Neuronal stem cell (in vitro differentiated cells): ENCODE results near the gene SPTLC3.
A peak's percentile ranks its signal among the peaks of the same experiment; 100 is the strongest.

ENCODE experiments used
- DNase-seq: peaks from one replicate; pipeline ENCODE4 v3.0.0-alpha.2; 2013; ENCODE audit warnings: low spot score
- H2AFZ ChIP-seq: one replicate; pipeline ENCODE4 v1.6.1; 2013; ENCODE audit warnings: mild to moderate bottlenecking, low read length, inconsistent platforms
- H2AK5ac ChIP-seq: 2 replicates; pipeline ENCODE4 v1.6.1; 2013; ENCODE audit warnings: low read depth, mild to moderate bottlenecking, inconsistent platforms, low read length, moderate library complexity, mixed read lengths
- H2BK120ac ChIP-seq: 2 replicates; pipeline ENCODE4 v1.6.1; 2013; ENCODE audit warnings: low read depth, mild to moderate bottlenecking, inconsistent platforms, low read length, moderate library complexity, mixed read lengths
- H2BK12ac ChIP-seq: one replicate; pipeline ENCODE4 v1.6.1; 2013; ENCODE audit warnings: low read length, inconsistent platforms
- H2BK15ac ChIP-seq: 2 replicates; pipeline ENCODE4 v1.6.1; 2013; ENCODE audit warnings: mild to moderate bottlenecking, low read length, inconsistent platforms, mixed read lengths
- H2BK5ac ChIP-seq: one replicate; pipeline ENCODE4 v1.6.1; 2013; ENCODE audit warnings: inconsistent platforms, mild to moderate bottlenecking, low read length, moderate library complexity
- H3K14ac ChIP-seq: one replicate; pipeline ENCODE4 v1.6.1; 2013; ENCODE audit warnings: low read length, inconsistent platforms
- H3K18ac ChIP-seq: 2 replicates; pipeline ENCODE4 v1.6.1; 2013; ENCODE audit warnings: low read length, inconsistent platforms
- H3K23ac ChIP-seq: 2 replicates; pipeline ENCODE4 v1.6.1; 2013; ENCODE audit warnings: low read depth, mild to moderate bottlenecking, mixed read lengths, low read length, inconsistent platforms; ENCODE audit not compliant: poor library complexity
- H3K27ac ChIP-seq: replicated peaks from 3 replicates; pipeline ENCODE4 v1.5.1; 2013; ENCODE audit warnings: low read length, inconsistent platforms
- H3K27me3 ChIP-seq, 3 experiments: 2 replicates each; pipeline ENCODE4 v1.6.1; 2013; ENCODE audit warnings: low read length in 3 of 3, mild to moderate bottlenecking in 2 of 3, inconsistent platforms in 1 of 3, low read depth in 1 of 3, mixed read lengths in 1 of 3, moderate library complexity in 1 of 3; ENCODE audit not compliant: control insufficient read depth in 3 of 3, insufficient read depth in 3 of 3
- H3K36me3 ChIP-seq, 2 donors: replicated peaks in 1 of 2; 2 replicates each; pipeline ENCODE4 v1.6.1; 2013; ENCODE audit warnings: low read length in 2 of 2; ENCODE audit not compliant: control insufficient read depth in 2 of 2, insufficient read depth in 2 of 2
- H3K4ac ChIP-seq: 2 replicates; pipeline ENCODE4 v1.6.1; 2013; ENCODE audit warnings: inconsistent platforms, mild to moderate bottlenecking, low read length, moderate library complexity
- H3K4me1 ChIP-seq, 2 donors: 1 replicate in 1 of 2; 2 replicates in 1 of 2; pipeline ENCODE4 v1.6.1; 2013; ENCODE audit warnings: low read length in 2 of 2, low read depth in 1 of 2; ENCODE audit not compliant: control insufficient read depth in 2 of 2, insufficient read depth in 1 of 2
- H3K4me2 ChIP-seq: one replicate; pipeline ENCODE4 v1.6.1; 2013; ENCODE audit warnings: mild to moderate bottlenecking, low read length, inconsistent platforms; ENCODE audit not compliant: insufficient read depth, poor library complexity, severe bottlenecking
- H3K4me3 ChIP-seq, 2 donors: 2 replicates each; pipeline ENCODE4 v1.5.1; 2013; ENCODE audit warnings: low read length in 2 of 2, mild to moderate bottlenecking in 2 of 2, inconsistent platforms in 1 of 2, moderate library complexity in 1 of 2
- H3K79me1 ChIP-seq: one replicate; pipeline ENCODE4 v1.6.1; 2013; ENCODE audit warnings: low read depth, mild to moderate bottlenecking, inconsistent platforms, low read length, moderate library complexity
- H3K9ac ChIP-seq: one replicate; pipeline ENCODE4 v1.6.1; 2013; ENCODE audit warnings: mild to moderate bottlenecking, low read depth, low read length, inconsistent platforms; ENCODE audit not compliant: poor library complexity
- H3K9me3 ChIP-seq, 2 donors: replicated peaks in 1 of 2; 2 replicates each; pipeline versions ENCODE3 to v1.6.1; 2013; ENCODE audit warnings: low read length in 2 of 2, mild to moderate bottlenecking in 2 of 2, inconsistent platforms in 1 of 2, low read depth in 1 of 2, mixed read lengths in 1 of 2, moderate library complexity in 1 of 2; ENCODE audit not compliant: control insufficient read depth in 2 of 2, insufficient read depth in 1 of 2
- H4K8ac ChIP-seq: one replicate; pipeline ENCODE4 v1.6.1; 2013; ENCODE audit warnings: low read depth, mild to moderate bottlenecking, inconsistent platforms, low read length, moderate library complexity
- H4K91ac ChIP-seq: one replicate; pipeline ENCODE4 v1.6.1; 2013; ENCODE audit warnings: low read length, low read depth, mild to moderate bottlenecking, inconsistent platforms; ENCODE audit not compliant: poor library complexity
- WGBS, 2 donors: extraction: QIAGEN DNeasy Blood & Tissue Kit; methylation state at CpG; one replicate each; pipeline ENCODE4 v1.1.7; 2013; ENCODE audit warnings: missing lambda C conversion rate in 2 of 2, mixed read lengths in 1 of 2; ENCODE audit not compliant: insufficient read length in 2 of 2, insufficient replicate concordance in 1 of 2; ENCODE audit errors: extremely low coverage in 2 of 2; 5-methylcytosine and 5-hydroxymethylcytosine counted together

SPTLC3 gene

DNA sequence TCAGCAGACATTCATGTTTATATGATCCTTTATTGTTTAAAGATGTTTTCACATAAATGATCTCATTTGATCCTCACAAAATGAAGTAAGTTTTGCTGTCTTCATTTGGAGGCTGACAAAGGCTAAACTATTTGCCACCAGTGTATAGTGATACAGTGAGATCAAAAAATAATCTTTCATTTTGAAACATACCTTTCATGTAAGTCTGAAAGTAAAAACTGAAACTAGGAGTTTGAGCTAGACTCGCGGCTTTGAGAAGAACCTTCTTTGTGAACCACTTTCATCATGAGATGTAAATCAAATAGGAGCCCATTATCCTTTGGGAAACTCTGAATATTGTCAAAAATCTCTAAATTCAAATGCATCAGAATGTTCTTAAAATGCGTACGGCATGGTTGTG, 40.3 kb upstream of the SPTLC3 start:
- Histone ChIP-seq H3K4me1 (peaks cover 9 to 10% of the 10 kb centered on the region in 2 donors), H3K36me3 (no peaks in the 10 kb centered on the region), H3K4ac (no peak overlapping the region), H2BK5ac (no peak overlapping the region), H2BK15ac (no peak overlapping the region), H2BK12ac (no peak overlapping the region), H3K27ac (no peak overlapping the region), H3K14ac (no peak overlapping the region), H2AK5ac (no peak overlapping the region), H2AFZ (no peak overlapping the region), H3K4me3 (no peak overlapping the region), H3K9ac (no peak overlapping the region), H4K91ac (no peak overlapping the region), H3K18ac (no peak overlapping the region), H2BK120ac (no peak overlapping the region), H4K8ac (no peak overlapping the region), H3K4me2 (no peak overlapping the region), H3K27me3 (no peaks in the 10 kb centered on the region), H3K79me1 (no peaks in the 10 kb centered on the region), H3K23ac (no peak overlapping the region), H3K9me3 (peaks cover 0 to 10% of the 10 kb centered on the region in 2 donors)
- DNase-seq, result no peak
- no CpG with 5 or more reads among the region's 4 CpGs for WGBS, 2 donors

DNA sequence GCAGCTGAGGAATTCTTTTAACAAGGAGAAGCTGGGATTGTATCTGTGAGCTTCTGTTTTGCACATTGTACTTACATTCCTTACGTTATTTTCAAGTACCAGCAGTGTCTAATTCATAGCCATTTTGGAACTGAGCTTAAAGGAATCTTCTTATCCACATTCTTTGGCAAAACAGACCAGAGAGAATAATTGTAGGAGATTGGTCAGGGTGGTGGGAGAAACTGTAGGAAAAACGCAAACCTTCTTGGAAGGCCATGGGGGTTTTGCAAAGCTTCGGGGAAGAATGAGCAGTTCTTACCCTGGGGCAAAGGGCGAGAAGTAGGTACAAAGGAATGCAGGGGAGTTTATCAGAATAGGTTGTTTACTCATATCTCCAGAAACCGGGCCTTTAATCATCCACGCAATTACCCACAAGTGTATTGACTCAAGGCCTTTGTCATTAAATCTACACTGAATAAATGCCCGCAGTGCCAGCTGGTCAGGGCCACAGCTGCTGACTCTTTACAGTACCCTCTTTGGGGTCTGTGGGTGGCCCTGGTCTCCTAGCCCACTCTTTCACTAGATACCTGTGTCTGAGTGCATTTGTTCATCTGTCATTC, 39.6 kb upstream of the SPTLC3 start:
- Histone ChIP-seq H2BK5ac (no peak overlapping the region), H3K4me2 (no peak overlapping the region), H3K18ac (no peak overlapping the region), H2BK12ac (no peak overlapping the region), H3K79me1 (no peaks in the 10 kb centered on the region), H2BK120ac (no peak overlapping the region), H3K36me3 (no peaks in the 10 kb centered on the region), H3K27me3 (no peaks in the 10 kb centered on the region), H3K23ac (no peak overlapping the region), H4K91ac (no peak overlapping the region), H3K27ac (no peak overlapping the region), H3K9ac (no peak overlapping the region), H3K9me3 (peaks cover 0 to 10% of the 10 kb centered on the region in 2 donors), H2BK15ac (no peak overlapping the region), H4K8ac (no peak overlapping the region), H3K4ac (no peak overlapping the region), H2AFZ (no peak overlapping the region), H3K4me1 (peaks cover 9 to 10% of the 10 kb centered on the region in 2 donors), H2AK5ac (no peak overlapping the region), H3K14ac (no peak overlapping the region), H3K4me3 (no peak overlapping the region)
- DNase-seq, result no peak
- no CpG with 5 or more reads among the region's 7 CpGs for WGBS, 2 donors

DNA sequence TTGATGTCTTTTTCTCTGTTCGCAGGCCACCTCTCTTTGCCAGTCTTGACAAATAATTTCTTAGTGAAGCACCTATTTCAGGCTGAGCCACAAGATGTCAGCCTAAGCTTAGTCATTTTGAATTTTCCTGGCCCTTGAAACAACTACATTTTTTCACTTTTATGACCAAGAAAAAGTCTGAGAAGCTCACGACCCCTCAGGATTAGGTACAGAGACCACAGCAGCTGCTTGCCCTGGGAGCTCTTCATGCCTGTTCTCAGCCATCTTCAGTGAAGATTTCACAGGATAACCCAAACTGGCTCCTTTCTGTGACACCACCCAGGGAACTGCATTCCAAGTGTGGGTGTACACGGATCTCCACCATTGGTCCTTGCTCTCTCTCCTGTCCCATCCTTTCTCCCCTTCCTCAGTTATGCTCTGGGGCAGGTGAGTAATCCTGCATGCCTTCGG, 38.4 kb upstream of the SPTLC3 start:
- no peak overlapping the region for H2AK5ac ChIP-seq
- no peak overlapping the region for H4K91ac ChIP-seq

DNA sequence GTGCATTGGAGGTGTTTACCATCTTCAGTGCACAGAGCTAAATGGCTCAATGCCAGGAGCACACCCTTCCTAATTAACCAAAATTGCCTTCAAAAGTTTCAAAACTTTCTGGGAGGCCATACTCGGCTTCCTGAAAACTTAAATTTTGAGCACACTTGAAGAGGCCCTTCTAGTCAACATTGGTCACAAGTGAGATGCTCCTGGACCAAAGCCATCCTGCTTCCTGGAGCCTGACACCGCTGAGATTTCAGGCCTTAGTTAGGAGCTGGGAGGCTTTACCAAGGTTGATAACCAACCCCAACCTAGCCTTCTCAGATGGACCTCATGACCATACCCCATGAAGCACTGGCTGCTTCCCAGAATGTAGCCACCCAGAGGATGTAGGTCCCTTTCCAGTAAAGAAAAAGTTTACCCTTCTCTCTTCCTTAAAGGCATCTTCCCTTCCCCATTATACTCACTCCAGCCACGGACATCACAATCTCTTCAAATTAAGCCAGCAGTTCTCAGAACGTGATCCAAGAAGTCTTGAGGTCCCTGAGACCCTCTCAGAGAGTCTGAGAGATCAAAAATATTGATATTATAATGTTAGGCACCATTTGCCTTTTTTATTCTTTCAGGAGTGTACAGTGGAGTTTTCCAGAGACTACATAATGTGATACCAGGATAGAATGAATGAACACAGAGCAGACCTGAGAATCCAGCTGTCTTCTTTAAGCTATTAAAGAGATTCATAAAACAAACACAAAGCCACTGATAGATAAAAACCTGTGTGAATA, 32.8 kb upstream of the SPTLC3 start:
- no peak overlapping the region for H4K8ac ChIP-seq
- no peak overlapping the region for H2BK12ac ChIP-seq
- H2BK15ac ChIP-seq, result no peak overlapping the region
- H3K4ac ChIP-seq, result no peak overlapping the region
- no peak overlapping the region for H3K14ac ChIP-seq
- no peak overlapping the region for H2BK120ac ChIP-seq
- H2AFZ ChIP-seq, result peak overlapping the region; percentile 24
- H3K9me3 ChIP-seq, result peaks cover 0 to 2% of the 10 kb centered on the region in 2 donors
- H3K23ac ChIP-seq, result no peak overlapping the region
- no CpG with 5 or more reads among the region's 4 CpGs for WGBS, 2 donors
- H2AK5ac ChIP-seq, result no peak overlapping the region
- H3K36me3 ChIP-seq, result no peaks in the 10 kb centered on the region
- H2BK5ac ChIP-seq, result no peak overlapping the region
- no peaks in the 10 kb centered on the region for H3K27me3 ChIP-seq
- no peak overlapping the region for H4K91ac ChIP-seq
- no peak overlapping the region for H3K18ac ChIP-seq
- H3K4me3 ChIP-seq, result no peak overlapping the region
- H3K4me2 ChIP-seq, result no peak overlapping the region
- H3K9ac ChIP-seq, result no peak overlapping the region
- no peaks in the 10 kb centered on the region for H3K4me1 ChIP-seq
- H3K27ac ChIP-seq, result no peak overlapping the region
- H3K79me1 ChIP-seq, result no peaks in the 10 kb centered on the region
- no peak for DNase-seq

More for the DNA sequence above, 38.4 kb upstream of the SPTLC3 start:
- Histone ChIP-seq H2BK12ac (no peak overlapping the region), H3K4me1 (peaks cover 6% of the 10 kb centered on the region in 2 donors), H2BK120ac (no peak overlapping the region), H3K9me3 (peaks cover 0 to 10% of the 10 kb centered on the region in 2 donors), H3K36me3 (no peaks in the 10 kb centered on the region), H3K18ac (no peak overlapping the region), H2AFZ (peak overlapping the region; percentile 58), H3K79me1 (no peaks in the 10 kb centered on the region), H3K23ac (no peak overlapping the region), H4K8ac (no peak overlapping the region), H3K9ac (no peak overlapping the region), H2BK15ac (no peak overlapping the region), H3K27me3 (no peaks in the 10 kb centered on the region), H2BK5ac (no peak overlapping the region), H3K4ac (no peak overlapping the region), H3K14ac (no peak overlapping the region), H3K4me3 (no peak overlapping the region), H3K27ac (no peak overlapping the region), H3K4me2 (no peak overlapping the region)
- peak; percentile 15 for DNase-seq
- WGBS, 2 donors, result no CpG with 5 or more reads among the region's 4 CpGs
